Hematopoietic multipotent progenitor cell treated with erythropoietin and hydrocortisone succinate and interleukin-3 and kit ligand, for 6 days (in vitro differentiated cells): ENCODE data around the gene NEDD9.

Experiments used
- DNase-seq: peaks from one replicate; pipeline ENCODE4 v3.0.0-alpha.2; 2015

Gene NEDD9

GRCh38 chr6:11214901-11215300, 17.6 kb downstream of the NEDD9 start:
- no peak for DNase-seq

GRCh38 chr6:11214084-11214833, 18.2 kb downstream of the NEDD9 start:
- no peak for DNase-seq

GRCh38 chr6:11213422-11214021, 18.9 kb downstream of the NEDD9 start:
- DNase-seq: no peak

- DNase-seq: no peak
Measured at GRCh38 chr6:11212664-11213063, 19.8 kb downstream of the NEDD9 start.

- no peak for DNase-seq
Measured at GRCh38 chr6:11211254-11211653, 21.2 kb downstream of the NEDD9 start.

- no peak for DNase-seq
Measured at GRCh38 chr6:11210386-11211138, 21.9 kb downstream of the NEDD9 start.

GRCh38 chr6:11209906-11210305, 22.6 kb downstream of the NEDD9 start:
- no peak for DNase-seq

GRCh38 chr6:11209369-11209768, 23.1 kb downstream of the NEDD9 start:
- DNase-seq: no peak

- DNase-seq: no peak
Measured at GRCh38 chr6:11208854-11209253, 23.6 kb downstream of the NEDD9 start.

GRCh38 chr6:11208267-11208666, 24.2 kb downstream of the NEDD9 start:
- DNase-seq: no peak

- peak; percentile 39 for DNase-seq
Measured at GRCh38 chr6:11207199-11207968, 25.1 kb downstream of the NEDD9 start.

GRCh38 chr6:11206576-11206975, 25.9 kb downstream of the NEDD9 start:
- DNase-seq: no peak

GRCh38 chr6:11204794-11205366, 27.6 kb downstream of the NEDD9 start:
- no peak for DNase-seq

- DNase-seq: no peak
Measured at GRCh38 chr6:11204005-11204399, 28.5 kb downstream of the NEDD9 start.

- DNase-seq: no peak
Measured at GRCh38 chr6:11203306-11204004, 29.0 kb downstream of the NEDD9 start.

- DNase-seq: no peak
Measured at GRCh38 chr6:11202513-11203305, 29.8 kb downstream of the NEDD9 start.

GRCh38 chr6:11201772-11202512, 30.5 kb downstream of the NEDD9 start:
- DNase-seq: no peak

GRCh38 chr6:11201015-11201414, 31.5 kb downstream of the NEDD9 start:
- no peak for DNase-seq

- no peak for DNase-seq
Measured at GRCh38 chr6:11200356-11200755, 32.1 kb downstream of the NEDD9 start.
